Measurements from ENCODE around the gene RASGRF1.

DNA sequence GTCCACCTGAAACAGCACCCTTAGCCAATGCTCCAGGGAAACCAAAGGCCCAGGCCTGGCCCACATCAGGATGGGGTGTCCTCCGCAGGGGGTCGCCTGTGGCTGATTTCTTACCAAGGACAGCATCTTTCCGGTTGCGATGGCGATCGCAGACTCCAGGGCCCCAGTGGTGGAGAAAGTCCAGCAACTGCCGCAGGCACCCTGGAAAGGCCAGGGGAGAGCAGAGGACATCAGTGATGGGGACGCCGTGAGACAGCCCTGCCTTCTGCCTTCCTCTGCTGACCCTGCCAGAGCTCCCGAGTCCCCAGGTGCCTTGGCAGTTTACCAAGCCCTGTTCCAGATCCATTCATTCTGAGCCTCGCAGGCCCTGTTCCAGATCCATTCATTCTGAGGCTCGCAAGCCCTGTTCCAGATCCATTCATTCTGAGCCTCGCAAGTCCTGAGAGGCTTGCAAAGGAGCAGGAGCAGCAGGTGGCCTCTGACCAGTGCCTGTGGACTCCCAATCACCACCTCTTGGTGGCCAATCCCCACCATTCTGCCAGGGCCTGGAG is 158.2 kb downstream of the RASGRF1 start:
- TF ChIP-seq, protein P1, sequence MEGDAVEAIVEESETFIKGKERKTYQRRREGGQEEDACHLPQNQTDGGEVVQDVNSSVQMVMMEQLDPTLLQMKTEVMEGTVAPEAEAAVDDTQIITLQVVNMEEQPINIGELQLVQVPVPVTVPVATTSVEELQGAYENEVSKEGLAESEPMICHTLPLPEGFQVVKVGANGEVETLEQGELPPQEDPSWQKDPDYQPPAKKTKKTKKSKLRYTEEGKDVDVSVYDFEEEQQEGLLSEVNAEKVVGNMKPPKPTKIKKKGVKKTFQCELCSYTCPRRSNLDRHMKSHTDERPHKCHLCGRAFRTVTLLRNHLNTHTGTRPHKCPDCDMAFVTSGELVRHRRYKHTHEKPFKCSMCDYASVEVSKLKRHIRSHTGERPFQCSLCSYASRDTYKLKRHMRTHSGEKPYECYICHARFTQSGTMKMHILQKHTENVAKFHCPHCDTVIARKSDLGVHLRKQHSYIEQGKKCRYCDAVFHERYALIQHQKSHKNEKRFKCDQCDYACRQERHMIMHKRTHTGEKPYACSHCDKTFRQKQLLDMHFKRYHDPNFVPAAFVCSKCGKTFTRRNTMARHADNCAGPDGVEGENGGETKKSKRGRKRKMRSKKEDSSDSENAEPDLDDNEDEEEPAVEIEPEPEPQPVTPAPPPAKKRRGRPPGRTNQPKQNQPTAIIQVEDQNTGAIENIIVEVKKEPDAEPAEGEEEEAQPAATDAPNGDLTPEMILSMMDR (conservative IDR thresholded peaks at IDR 0.05): no peak
- TF ChIP-seq ZFX (IDR thresholded peaks at IDR 0.05): no peak

All from C4-2B (cell line).